IMR-90 (cell line): ENCODE data around the gene KRTAP12-1. TPM values are rescaled to one million over a fixed set of nuclear protein-coding genes. Genes with fewer than 3 reads are reported as not detected.
A peak's percentile ranks its signal among the peaks of the same experiment; 100 is the strongest.

Experiments
- ATAC-seq: fragments of 200-7000 bp; cut with Tn5 transposase; 2 replicates; pipeline ENCODE4 v1.9.1; 2020; ENCODE audit warnings: low read depth, mild to moderate bottlenecking, moderate library complexity
- BruUV-seq: library from RNA; stranded (reverse); fragments of 400-500 nt; replicated peaks from 2 replicates; lab custom pipeline; 2021; lab: Mats Ljungman, UMichigan
- CTCF ChIA-PET: fragments of 300-600 bp; formaldehyde crosslinking; extraction: SDS; loops from one replicate; lab custom pipeline; 2021; ENCODE audit warnings: antibody characterized with exemption; lab: Yijun Ruan, JAX
- POLR2A ChIA-PET: fragments of 300-600 bp; sonication (Branson Sonifier 250); formaldehyde crosslinking; loops from one replicate; lab custom pipeline; 2022; ENCODE audit warnings: antibody characterized with exemption; ENCODE audit not compliant: unreplicated experiment; lab: Charles Lee
- DNase-seq: peaks from one replicate; pipeline ENCODE4 v3.0.0; 2013
- H2AFZ ChIP-seq: replicated peaks from 2 replicates; pipeline ENCODE3; 2013; ENCODE audit warnings: low read length, mild to moderate bottlenecking; ENCODE audit not compliant: poor library complexity
- H2AK5ac ChIP-seq: 2 replicates; pipeline ENCODE4 v1.6.1; 2013; ENCODE audit warnings: low read depth, low read length, inconsistent platforms
- H2AK9ac ChIP-seq: replicated peaks from 2 replicates; pipeline ENCODE3; 2013; ENCODE audit warnings: mild to moderate bottlenecking, low read depth, low read length, moderate library complexity; ENCODE audit not compliant: poor library complexity
- H2BK120ac ChIP-seq: 2 replicates; pipeline ENCODE4 v1.6.1; 2013; ENCODE audit warnings: low read depth, low read length, inconsistent platforms
- H2BK15ac ChIP-seq: 3 replicates; pipeline ENCODE4 v1.6.1; 2013; ENCODE audit warnings: low read depth, low read length, inconsistent platforms
- H2BK20ac ChIP-seq: 2 replicates; pipeline ENCODE4 v1.6.1; 2013; ENCODE audit warnings: low read depth, mild to moderate bottlenecking, inconsistent platforms, low read length, moderate library complexity
- H2BK5ac ChIP-seq: 2 replicates; pipeline ENCODE4 v1.6.1; 2013; ENCODE audit warnings: mild to moderate bottlenecking, low read depth, low read length, inconsistent platforms; ENCODE audit not compliant: poor library complexity, severe bottlenecking
- H3K14ac ChIP-seq: replicated peaks from 2 replicates; pipeline ENCODE4 v1.6.1; 2013; ENCODE audit warnings: low read depth, low read length, inconsistent platforms
- H3K18ac ChIP-seq: 2 replicates; pipeline ENCODE4 v1.6.1; 2013; ENCODE audit warnings: low read depth, low read length, control low read depth
- H3K23ac ChIP-seq: 2 replicates; pipeline ENCODE4 v1.6.1; 2013; ENCODE audit warnings: low read depth, low read length, inconsistent platforms
- H3K27ac ChIP-seq: 2 replicates; pipeline ENCODE4 v1.5.1; 2013; ENCODE audit warnings: mild to moderate bottlenecking, control low read depth, low read length; ENCODE audit not compliant: insufficient read depth
- H3K27me3 ChIP-seq: 2 replicates; pipeline ENCODE4 v1.6.1; 2013; ENCODE audit warnings: low read length; ENCODE audit not compliant: control insufficient read depth, insufficient read depth
- H3K36me3 ChIP-seq: 2 replicates; pipeline ENCODE4 v1.6.1; 2013; ENCODE audit warnings: low read length, mixed read lengths; ENCODE audit not compliant: control insufficient read depth, insufficient read depth
- H3K4ac ChIP-seq: 2 replicates; pipeline ENCODE4 v1.6.1; 2013; ENCODE audit warnings: low read depth, low read length, inconsistent platforms
- H3K4me1 ChIP-seq: 2 replicates; pipeline ENCODE4 v1.6.1; 2013; ENCODE audit warnings: low read length, mixed read lengths; ENCODE audit not compliant: control insufficient read depth, insufficient read depth
- H3K4me2 ChIP-seq: 2 replicates; pipeline ENCODE4 v1.6.1; 2013; ENCODE audit warnings: low read depth, mild to moderate bottlenecking, control low read depth, low read length, moderate library complexity
- H3K4me3 ChIP-seq: 2 replicates; pipeline ENCODE4 v1.5.1; 2013; ENCODE audit warnings: low read depth, mild to moderate bottlenecking, control low read depth, low read length, moderate library complexity; ENCODE audit not compliant: insufficient read depth
- H3K56ac ChIP-seq: 2 replicates; pipeline ENCODE4 v1.6.1; 2013; ENCODE audit warnings: low read length, inconsistent platforms; ENCODE audit not compliant: insufficient read depth; ENCODE audit errors: extremely low read depth
- H3K79me1 ChIP-seq, 2 experiments: 2 replicates each; pipeline ENCODE4 v1.6.1; 2013; ENCODE audit warnings: low read length in 2 of 2, inconsistent platforms in 1 of 2, low read depth in 1 of 2
- H3K9ac ChIP-seq: 2 replicates; pipeline ENCODE4 v1.6.1; 2013; ENCODE audit warnings: low read depth, low read length, control low read depth
- H3K9me1 ChIP-seq: 2 replicates; pipeline ENCODE4 v1.6.1; 2013; ENCODE audit warnings: low read length, inconsistent platforms; ENCODE audit not compliant: insufficient read depth
- H3K9me3 ChIP-seq: 2 replicates; pipeline ENCODE4 v1.6.1; 2013; ENCODE audit warnings: low read length; ENCODE audit not compliant: control insufficient read depth, insufficient read depth
- H4K20me1 ChIP-seq: 2 replicates; pipeline ENCODE4 v1.6.1; 2013; ENCODE audit warnings: low read length, inconsistent platforms; ENCODE audit not compliant: insufficient read depth
- H4K5ac ChIP-seq: 2 replicates; pipeline ENCODE4 v1.6.1; 2013; ENCODE audit warnings: mild to moderate bottlenecking, low read depth, low read length, control low read depth
- H4K8ac ChIP-seq, 2 experiments: 2 replicates each; pipeline ENCODE4 v1.6.1; 2013; ENCODE audit warnings: low read depth in 2 of 2, low read length in 2 of 2, control low read depth in 1 of 2, inconsistent platforms in 1 of 2
- H4K91ac ChIP-seq: 2 replicates; pipeline ENCODE4 v1.6.1; 2013; ENCODE audit warnings: low read depth, low read length, inconsistent platforms; ENCODE audit not compliant: insufficient read depth
- BHLHE40 ChIP-seq: fragments of 150-350 bp; IDR thresholded peaks from 2 replicates; pipeline ENCODE4 v1.6.1; 2016; ENCODE audit warnings: mild to moderate bottlenecking, low read depth, low read length
- CEBPB ChIP-seq: IDR thresholded peaks from 2 replicates; pipeline ENCODE4 v1.6.1; 2012; ENCODE audit warnings: low read depth, low read length, improper control_type of control experiment
- CHD1 ChIP-seq: IDR thresholded peaks from 2 replicates; pipeline ENCODE4 v1.6.1; 2012; ENCODE audit warnings: low read depth, low read length, improper control_type of control experiment
- CTCF ChIP-seq: conservative IDR thresholded peaks from 2 replicates; pipeline ENCODE4 v1.5.1; 2012; ENCODE audit warnings: mild to moderate bottlenecking, low read depth, low read length, improper control_type of control experiment
- FOS ChIP-seq: fragments of 150-350 bp; IDR thresholded peaks from 2 replicates; pipeline ENCODE4 v1.6.1; 2016; ENCODE audit warnings: low read depth, low read length
- MAFK ChIP-seq: IDR thresholded peaks from 2 replicates; pipeline ENCODE4 v1.6.1; 2012; ENCODE audit warnings: low read depth, low read length, improper control_type of control experiment
- MAZ ChIP-seq: IDR thresholded peaks from 2 replicates; pipeline ENCODE4 v1.6.1; 2012; ENCODE audit warnings: low read depth, mild to moderate bottlenecking, low read length, improper control_type of control experiment, moderate library complexity, borderline replicate concordance
- MXI1 ChIP-seq: IDR thresholded peaks from 2 replicates; pipeline ENCODE4 v1.6.1; 2012; ENCODE audit warnings: low read depth, mild to moderate bottlenecking, low read length, moderate library complexity, borderline replicate concordance
- NFE2L2 ChIP-seq: fragments of 150-350 bp; IDR thresholded peaks from 2 replicates; pipeline ENCODE4 v1.6.1; 2016; ENCODE audit warnings: low read depth, mild to moderate bottlenecking, low read length
- POLR2A ChIP-seq: IDR thresholded peaks from 2 replicates; pipeline ENCODE4 v1.6.1; 2012; ENCODE audit warnings: mild to moderate bottlenecking, low read depth, low read length
- RCOR1 ChIP-seq: IDR thresholded peaks from 2 replicates; pipeline ENCODE4 v1.6.1; 2012; ENCODE audit warnings: mild to moderate bottlenecking, low read length, improper control_type of control experiment; ENCODE audit not compliant: insufficient replicate concordance
- RFX5 ChIP-seq: IDR thresholded peaks from 2 replicates; pipeline ENCODE4 v1.8.0; 2012; ENCODE audit warnings: low read depth, mild to moderate bottlenecking, low read length, moderate library complexity
- SMC3 ChIP-seq: fragments of 150-350 bp; IDR thresholded peaks from 2 replicates; pipeline ENCODE4 v1.6.1; 2016; ENCODE audit warnings: low read depth, mild to moderate bottlenecking, antibody characterized with exemption, low read length, moderate library complexity
- USF2 ChIP-seq: fragments of 150-350 bp; IDR thresholded peaks from 2 replicates; pipeline ENCODE4 v1.6.1; 2017; ENCODE audit warnings: mild to moderate bottlenecking, antibody characterized with exemption, low read length, low read depth
- WGBS, 2 experiments: methylation state at CpG; one replicate each; pipeline versions ENCODE4 v1.1.5 to v1.1.7; 2013; ENCODE audit warnings: missing lambda C conversion rate in 2 of 2; ENCODE audit not compliant: insufficient read length in 1 of 2; ENCODE audit errors: extremely low coverage in 2 of 2; 5-methylcytosine and 5-hydroxymethylcytosine counted together
- dilution Hi-C: fragments of 300-500 bp; cut with HindIII; formaldehyde crosslinking; loops from one replicate; pipeline ENCODE4 v1.14.3; 2018; ENCODE audit warnings: low sequenced_read_pairs; ENCODE audit not compliant: unreplicated experiment
- in situ Hi-C: fragments of 300-500 bp; cut with MboI; formaldehyde crosslinking; loops from 3 replicates; pipeline ENCODE4 v1.14.3; 2019; ENCODE audit warnings: low sequenced_read_pairs, inconsistent platforms, mixed read lengths
- intact Hi-C: fragments of 100-400 bp; cut with micrococcal nuclease; formaldehyde crosslinking; loops from 2 replicates; pipeline ENCODE4 v1.10.0; 2022
- polyA plus RNA-seq, 3 experiments: library from polyadenylated mRNA; depleted of rRNA; stranded (reverse); fragments of >200 nt; gene quantifications; 2 replicates each; pipeline ENCODE4 v1.2.3, GENCODE V29; 2012; ENCODE audit warnings: low replicate concordance in 1 of 3
- total RNA-seq: library from RNA; depleted of rRNA; stranded (reverse); fragments of >200 nt; gene quantifications from 2 replicates; pipeline ENCODE4 v1.2.3, GENCODE V29; 2012
- TF ChIP-seq, protein P1 (sequence below): fragments of 150-350 bp; IDR thresholded peaks from 2 replicates; pipeline ENCODE4 v1.6.1; 2016; ENCODE audit warnings: low read depth, mild to moderate bottlenecking, low read length, moderate library complexity, borderline replicate concordance

Gene KRTAP12-1
- total and polyA plus RNA-seq, 2 of the 4 experiments (the other 2 are of a cell fraction) = not detected

DNA sequence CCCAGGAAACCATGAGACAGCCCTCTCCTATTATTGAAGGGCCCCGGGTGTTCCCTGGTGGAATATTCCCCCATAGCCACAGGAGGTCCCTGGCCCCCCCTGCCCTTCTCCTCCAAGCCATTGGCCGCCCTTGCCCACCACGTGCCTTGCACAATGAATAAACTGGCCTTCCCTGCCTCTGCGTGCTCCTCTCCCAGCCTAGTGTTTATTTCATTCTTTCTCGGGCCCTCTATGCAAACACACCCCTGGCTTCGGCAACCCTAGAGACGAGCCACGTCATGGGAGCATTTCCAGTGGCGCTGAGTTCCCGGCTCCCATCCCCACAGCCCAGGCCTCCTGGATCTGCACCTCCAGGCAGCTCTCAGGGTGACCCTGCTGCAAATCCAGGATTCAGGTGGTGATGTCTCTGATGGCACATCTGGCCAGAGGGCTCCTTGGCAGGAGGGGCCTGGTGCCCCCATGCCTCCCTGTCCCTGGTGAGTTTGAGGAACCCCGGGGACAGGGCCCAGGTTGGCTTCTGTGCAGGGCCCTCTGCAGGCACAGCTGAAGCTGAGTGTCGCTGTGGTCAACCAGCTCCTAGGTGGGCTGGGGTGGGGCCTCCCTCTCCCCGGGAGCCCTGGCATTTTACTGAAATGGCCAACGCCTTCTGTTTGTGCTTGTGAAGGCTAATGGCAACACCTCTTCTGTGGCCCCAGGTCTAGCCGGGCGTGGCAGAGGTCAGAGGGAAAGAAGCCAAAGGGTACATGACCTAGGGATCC is 21.2 kb upstream of the KRTAP12-1 start:
- Histone ChIP-seq H3K36me3 (no peaks in the 10 kb centered on the region), H2BK120ac (no peak overlapping the region), H3K79me1 (no peaks in the 10 kb centered on the region), H3K56ac (no peak overlapping the region), H2BK5ac (no peak overlapping the region), H3K4ac (no peak overlapping the region), H3K4me2 (no peak overlapping the region), H3K27me3 (peaks cover 70% of the 10 kb centered on the region), H3K14ac (no peak overlapping the region), H2AFZ (no peak overlapping the region), H3K27ac (no peak overlapping the region), H2BK15ac (no peak overlapping the region), H3K9me1 (no peaks in the 10 kb centered on the region), H3K9ac (no peak overlapping the region), H4K8ac (no peak overlapping the region), H2AK9ac (peak overlapping the region; percentile 6), H3K18ac (no peak overlapping the region), H3K4me3 (no peak overlapping the region), H2AK5ac (no peak overlapping the region), H4K91ac (no peak overlapping the region), H3K9me3 (peaks cover 6% of the 10 kb centered on the region; the same call in 1 of the 2 replicates), H2BK20ac (no peak overlapping the region), H3K23ac (no peak overlapping the region), H3K4me1 (no peaks in the 10 kb centered on the region), H4K20me1 (no peaks in the 10 kb centered on the region), H4K5ac (no peak overlapping the region)
- DNase-seq = peak; percentile 6
- ATAC-seq = peak; percentile 73
- WGBS, 2 experiments = 35% methylated on average over 11 of the region's 16 CpGs; no CpG with 5 or more reads in 1 of the 2 experiments
- POLR2A ChIA-PET = no interaction called here
- intact Hi-C loops (no loop called here), dilution Hi-C loops (no loop called here), in situ Hi-C loops (no loop called here)
- BruUV-seq = no TSS peak
- TF ChIP-seq CEBPB (no peak), CTCF (no peak), POLR2A (no peak), MXI1 (no peak), USF2 (no peak), CHD1 (no peak), BHLHE40 (no peak), RFX5 (no peak), MAZ (no peak), RCOR1 (no peak), SMC3 (no peak), MAFK (no peak), NFE2L2 (no peak), FOS (no peak)
- TF ChIP-seq, protein P1, sequence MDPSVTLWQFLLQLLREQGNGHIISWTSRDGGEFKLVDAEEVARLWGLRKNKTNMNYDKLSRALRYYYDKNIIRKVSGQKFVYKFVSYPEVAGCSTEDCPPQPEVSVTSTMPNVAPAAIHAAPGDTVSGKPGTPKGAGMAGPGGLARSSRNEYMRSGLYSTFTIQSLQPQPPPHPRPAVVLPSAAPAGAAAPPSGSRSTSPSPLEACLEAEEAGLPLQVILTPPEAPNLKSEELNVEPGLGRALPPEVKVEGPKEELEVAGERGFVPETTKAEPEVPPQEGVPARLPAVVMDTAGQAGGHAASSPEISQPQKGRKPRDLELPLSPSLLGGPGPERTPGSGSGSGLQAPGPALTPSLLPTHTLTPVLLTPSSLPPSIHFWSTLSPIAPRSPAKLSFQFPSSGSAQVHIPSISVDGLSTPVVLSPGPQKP = no peak
- CTCF ChIA-PET = no interaction called here
